Left ventricle myocardium inferior (tissue), 1 donor: ENCODE measurements around the gene ASCL1. TPM values are rescaled to one million over a fixed set of nuclear protein-coding genes. Genes with fewer than 3 reads are reported as not detected.

Source experiments
- DNase-seq: peaks from one replicate; pipeline ENCODE4 v3.0.0-alpha.2; 2020
- H3K27ac ChIP-seq: fragments of 200-600 bp; replicated peaks from 2 replicates; pipeline ENCODE4 v1.8.0; 2021
- H3K27me3 ChIP-seq: fragments of 200-600 bp; 2 replicates; pipeline ENCODE4 v1.8.0; 2021; ENCODE audit warnings: low read depth
- H3K36me3 ChIP-seq: fragments of 200-600 bp; 2 replicates; pipeline ENCODE4 v1.8.0; 2021
- H3K4me1 ChIP-seq: fragments of 200-600 bp; 2 replicates; pipeline ENCODE4 v1.8.0; 2021
- H3K4me3 ChIP-seq: fragments of 200-600 bp; 2 replicates; pipeline ENCODE4 v1.8.0; 2021; ENCODE audit warnings: mild to moderate bottlenecking, moderate library complexity
- H3K9me3 ChIP-seq: fragments of 200-600 bp; replicated peaks from 2 replicates; pipeline ENCODE4 v1.8.0; 2021
- CTCF ChIP-seq: fragments of 200-600 bp; IDR thresholded peaks from 2 replicates; pipeline ENCODE4 v1.8.0; 2021; ENCODE audit warnings: antibody characterized with exemption, mild to moderate bottlenecking, borderline replicate concordance
- intact Hi-C: fragments of 100-400 bp; cut with micrococcal nuclease; formaldehyde crosslinking; loops from one replicate; pipeline ENCODE4 v1.11.0; 2022
- total RNA-seq: library from RNA; stranded (reverse); fragmentation: NEBNext Ultra II Directional; extraction: Animal tissue kit (Norgen Biotek cat#: 25700); gene quantifications from one replicate; pipeline ENCODE4 v1.2.1, GENCODE V29; 2021
- donor health status: DM: no; HTN: yes; CAD: no; lungs with severe emphysema.

Gene ASCL1
- total RNA-seq, 1 donor from 2014 or later, result not detected

GRCh38 chr12:102993537-102993936 lies 36.1 kb downstream of the ASCL1 start:
- no peak overlapping the region for H3K27ac ChIP-seq
- intact Hi-C loops, result no loop called here
- no peak for DNase-seq
- no peaks in the 10 kb centered on the region for H3K4me1 ChIP-seq
- peaks cover 21% of the 10 kb centered on the region for H3K9me3 ChIP-seq
- no peak for TF ChIP-seq CTCF
- H3K4me3 ChIP-seq, result no peak overlapping the region
- H3K27me3 ChIP-seq, result peaks cover 4% of the 10 kb centered on the region
- H3K36me3 ChIP-seq, result no peaks in the 10 kb centered on the region

GRCh38 chr12:102995372-102995771 lies 37.9 kb downstream of the ASCL1 start:
- intact Hi-C loops, result no loop called here
- no peak for TF ChIP-seq CTCF

More at GRCh38 chr12:102995372-102995771, 37.9 kb downstream of the ASCL1 start:
- Histone ChIP-seq H3K27me3 (peaks cover 4% of the 10 kb centered on the region), H3K4me3 (no peak overlapping the region), H3K36me3 (no peaks in the 10 kb centered on the region), H3K4me1 (no peaks in the 10 kb centered on the region), H3K27ac (no peak overlapping the region), H3K9me3 (peaks cover 34% of the 10 kb centered on the region)
- DNase-seq, result no peak

Other genes with a start within 250 kb of the ASCL1 start
- gene PAH, start 40.4 kb upstream of the ASCL1 start, total RNA-seq, result not detected